Adrenal gland (tissue), 5 donors: Measurements from ENCODE around the gene KRT15.

Source experiments
- CTCF ChIP-seq, 6 experiments: fragments of 450-650 bp in 4 of 6; fragments of 200-600 bp in 2 of 6; sonication (generic) in 1 of 6; IDR thresholded peaks; 1 replicate in 5 of 6; 2 replicates in 1 of 6; pipeline versions ENCODE4 v1.5.1 to v1.8.0; 2016 to 2021; ENCODE audit warnings: antibody characterized with exemption in 6 of 6, mild to moderate bottlenecking in 2 of 6, moderate library complexity in 1 of 6
- POLR2A ChIP-seq, 2 donors: fragments of 450-650 bp; IDR thresholded peaks; one replicate each; pipeline ENCODE4 v1.6.1; 2017; ENCODE audit warnings: antibody characterized with exemption in 2 of 2, mild to moderate bottlenecking in 2 of 2, moderate library complexity in 1 of 2
- donor health status: DM: no; HTN: no; CAD: no.

GRCh38 chr17:41511116-41511515 lies 7.6 kb downstream of the KRT15 start:
- TF ChIP-seq CTCF (IDR thresholded peaks at IDR 0.05) (no peak), POLR2A (IDR thresholded peaks at IDR 0.05) (no peak)
